Activated CD8-positive, alpha-beta memory T cell treated with anti-CD3 and anti-CD28 coated beads for 1 hour (primary cell): ENCODE measurements around the gene OPRD1.
"Not testable (repeated sequence)": the region's sequence is repeated elsewhere in the genome, so short reads cannot be mapped to it uniquely, and the experiment has no call there.

ENCODE experiments used
- DNase-seq, 2 donors: peaks; one replicate each; pipeline ENCODE4 v3.0.0-alpha.2; 2020; ENCODE audit warnings: low read depth in 1 of 2; ENCODE audit errors: extremely low read depth in 1 of 2

OPRD1 gene

DNA sequence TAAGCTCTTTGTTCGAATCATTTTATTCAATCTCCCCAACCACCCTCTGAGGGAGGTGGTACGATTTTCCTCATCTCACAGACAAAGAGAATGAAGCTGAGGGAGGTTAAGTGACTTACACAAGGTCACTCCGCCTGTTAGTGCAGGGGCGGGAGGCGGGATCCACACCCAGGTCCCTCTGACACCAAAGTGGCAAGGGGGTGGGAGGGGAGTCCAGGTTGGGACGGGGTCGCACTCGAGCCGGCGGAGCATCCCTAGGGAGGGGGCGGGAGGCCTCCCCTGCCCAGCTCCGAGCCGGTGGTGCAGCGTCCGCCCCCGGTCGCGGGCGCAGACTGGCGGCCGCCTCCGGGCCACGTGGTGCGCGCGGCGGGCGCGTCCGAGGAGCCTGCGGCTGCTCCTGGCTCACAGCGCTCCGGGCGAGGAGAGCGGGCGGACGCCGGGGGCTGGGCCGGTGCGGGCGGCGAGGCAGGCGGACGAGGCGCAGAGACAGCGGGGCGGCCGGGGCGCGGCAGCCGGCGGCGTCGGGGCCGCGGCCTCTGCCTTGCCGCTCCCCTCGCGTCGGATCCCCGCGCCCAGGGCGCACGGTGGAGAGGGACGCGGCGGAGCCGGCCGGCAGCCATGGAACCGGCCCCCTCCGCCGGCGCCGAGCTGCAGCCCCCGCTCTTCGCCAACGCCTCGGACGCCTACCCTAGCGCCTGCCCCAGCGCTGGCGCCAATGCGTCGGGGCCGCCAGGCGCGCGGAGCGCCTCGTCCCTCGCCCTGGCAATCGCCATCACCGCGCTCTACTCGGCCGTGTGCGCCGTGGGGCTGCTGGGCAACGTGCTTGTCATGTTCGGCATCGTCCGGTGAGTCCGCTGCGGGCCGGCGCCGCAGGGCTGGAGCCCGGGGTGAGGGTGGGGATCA is at the start of gene OPRD1:
TSS of gene OPRD1 (plus strand) at position 405 of the 903 bp plus-strand sequence. CDS start at position 619, 214 bp downstream.
- no peak for DNase-seq

DNA sequence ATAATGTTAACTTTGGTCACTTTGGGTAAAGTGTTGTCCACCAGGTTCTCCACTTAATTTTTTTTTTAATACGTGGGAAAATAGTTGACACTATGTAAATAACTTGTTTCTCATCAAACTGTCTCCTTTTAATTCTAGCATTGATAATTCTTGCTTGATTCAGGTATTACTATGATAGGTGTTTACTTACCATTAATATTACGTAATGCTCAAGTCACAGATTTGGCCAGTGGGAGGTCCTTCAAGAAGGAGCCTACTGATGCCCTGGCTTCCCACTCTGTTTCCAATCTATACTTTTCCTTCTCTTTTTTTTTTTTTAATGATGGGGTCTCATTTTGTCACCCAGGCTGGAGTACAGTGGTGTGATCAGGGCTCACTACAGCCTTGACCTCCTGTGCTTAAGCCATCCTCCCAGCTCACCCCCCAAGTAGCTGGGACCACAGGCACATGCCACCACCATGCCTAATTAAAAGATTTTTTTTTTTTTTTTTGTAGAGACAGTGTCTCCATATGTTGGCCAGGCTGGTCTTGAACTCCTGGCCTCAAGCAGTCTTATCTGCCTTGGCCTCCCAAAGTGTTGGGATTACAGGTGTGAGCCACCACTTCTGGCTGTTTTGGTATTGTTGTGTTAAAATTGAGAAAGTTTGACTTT is 45.3 kb upstream of the OPRD1 start:
- no peak for DNase-seq

DNA sequence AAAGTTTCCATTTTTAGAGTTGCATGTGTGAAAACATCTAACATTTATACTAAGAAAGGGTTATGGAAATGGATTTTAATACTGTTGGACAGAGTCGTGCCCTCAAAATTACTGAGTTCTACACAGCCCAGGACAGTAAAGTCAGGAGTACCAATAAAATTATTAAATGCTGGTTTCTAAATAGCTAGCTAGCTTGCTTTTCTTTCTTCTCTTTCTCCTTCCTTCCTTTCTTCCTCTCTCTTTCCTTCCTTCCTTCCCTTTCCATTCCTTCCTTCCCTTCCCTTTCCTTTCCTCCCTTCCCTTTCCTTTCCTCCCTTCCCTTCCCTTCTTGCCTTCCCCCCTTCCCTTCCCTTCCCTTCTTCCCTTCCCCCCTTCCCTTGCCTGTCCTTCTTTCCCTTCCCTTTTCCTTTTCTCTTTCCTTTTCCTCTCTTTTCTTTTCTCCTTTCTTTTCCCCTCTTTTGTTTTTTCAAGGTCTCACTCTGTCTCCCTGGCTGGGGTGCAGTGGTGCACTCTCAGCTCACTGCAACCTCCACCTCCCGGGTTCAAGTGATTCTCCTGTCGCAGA is 41.3 kb upstream of the OPRD1 start:
- DNase-seq, result no peak

DNA sequence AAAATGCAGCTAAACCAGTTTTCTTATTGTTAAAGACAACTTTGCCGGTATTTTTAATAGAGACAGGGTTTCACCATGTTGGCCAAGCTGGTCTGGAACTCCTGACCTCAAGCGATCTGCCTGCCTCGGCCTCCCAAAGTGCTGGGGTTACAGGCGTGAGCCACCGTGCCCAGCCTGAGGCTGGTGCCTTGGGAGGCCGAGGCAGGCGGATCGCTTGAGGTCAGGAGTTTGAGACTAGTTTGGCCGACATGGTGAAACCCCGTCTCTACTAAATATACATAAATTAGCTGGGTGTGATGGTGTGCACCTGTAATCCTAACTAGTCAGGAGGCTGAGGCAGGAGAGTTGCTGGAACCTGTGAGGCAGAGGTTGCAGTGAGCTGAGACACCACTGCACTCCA is 40.0 kb upstream of the OPRD1 start:
- DNase-seq, result not testable (repeated sequence)

DNA sequence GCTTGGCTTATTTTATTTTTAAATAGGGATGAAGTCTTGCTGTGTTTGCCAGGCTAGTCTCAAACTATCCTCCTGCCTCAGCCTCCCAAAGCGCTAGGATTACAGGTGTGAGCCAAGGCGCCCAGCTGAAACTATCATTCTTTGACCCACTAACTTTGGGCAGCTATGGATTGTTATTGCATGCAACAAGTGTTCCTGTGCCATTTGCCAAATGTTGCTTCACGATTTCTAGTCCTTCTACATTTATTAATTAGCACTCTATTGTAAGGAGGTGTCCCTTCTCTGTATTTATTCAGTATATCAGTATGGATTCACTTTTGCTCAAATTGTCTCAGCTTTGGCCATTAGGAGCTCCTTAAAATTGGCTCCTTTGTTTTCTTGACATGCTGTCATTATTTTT is 38.9 kb upstream of the OPRD1 start:
- DNase-seq, result no peak

DNA sequence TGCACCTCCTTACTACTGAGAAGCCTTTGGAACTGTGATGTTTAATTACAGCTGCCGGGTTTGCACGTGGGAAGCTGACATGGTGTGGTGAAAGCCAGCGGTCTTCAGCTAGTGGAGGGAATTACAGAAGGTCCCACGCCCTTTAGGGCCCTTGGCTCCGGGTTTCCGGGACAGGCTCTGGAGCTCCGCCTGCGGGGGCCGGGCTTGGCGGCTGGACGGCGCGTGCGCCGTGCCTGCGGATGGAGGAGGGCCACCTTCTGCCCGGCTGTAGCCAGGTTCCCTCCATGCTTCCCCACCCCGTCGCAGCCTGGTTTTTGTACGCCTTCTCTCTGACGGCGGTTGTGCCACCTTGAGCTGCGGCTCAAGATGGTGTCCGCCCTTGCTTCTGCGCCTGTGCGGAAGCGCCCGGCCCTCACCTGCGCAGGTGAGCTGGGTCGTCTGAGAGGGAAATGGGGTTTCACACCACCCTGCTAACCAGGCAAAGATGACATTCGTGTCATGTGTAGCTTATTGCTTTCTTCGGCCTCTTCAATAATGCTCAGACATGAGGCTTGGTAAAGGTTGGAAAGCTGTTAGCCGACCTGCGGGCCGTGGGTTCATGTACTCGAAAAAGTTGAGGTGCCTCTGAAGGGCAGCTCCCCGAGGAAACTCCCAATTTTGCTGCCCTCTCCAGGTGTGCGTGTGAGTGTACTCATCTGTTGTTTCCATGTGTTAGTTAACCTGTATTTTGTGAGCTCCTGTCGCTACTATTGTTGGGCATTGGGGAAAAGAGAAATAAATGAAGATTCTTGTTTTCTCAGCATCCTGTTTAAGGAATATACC is 36.6 kb upstream of the OPRD1 start:
- DNase-seq, result peak; percentile 31 to 49

DNA sequence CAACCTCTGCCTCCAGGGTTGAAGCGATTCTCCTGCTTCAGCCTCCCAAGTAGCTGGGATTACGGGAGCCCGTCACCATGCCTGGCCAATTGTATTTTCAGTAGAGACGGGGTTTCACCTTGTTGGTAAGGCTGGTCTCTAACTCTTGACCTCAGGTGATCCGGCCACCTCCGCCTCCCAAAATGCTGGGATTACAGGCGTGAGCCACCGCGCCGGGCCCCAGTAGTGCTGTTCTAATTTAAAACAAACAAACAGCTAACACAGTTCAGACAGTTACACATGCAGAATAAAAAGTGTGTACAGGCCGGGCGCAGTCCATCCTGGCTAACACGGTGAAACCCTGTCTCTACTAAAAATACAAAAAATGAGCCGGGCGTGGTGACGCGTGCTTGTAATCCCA is 35.6 kb upstream of the OPRD1 start:
- DNase-seq, result no peak

DNA sequence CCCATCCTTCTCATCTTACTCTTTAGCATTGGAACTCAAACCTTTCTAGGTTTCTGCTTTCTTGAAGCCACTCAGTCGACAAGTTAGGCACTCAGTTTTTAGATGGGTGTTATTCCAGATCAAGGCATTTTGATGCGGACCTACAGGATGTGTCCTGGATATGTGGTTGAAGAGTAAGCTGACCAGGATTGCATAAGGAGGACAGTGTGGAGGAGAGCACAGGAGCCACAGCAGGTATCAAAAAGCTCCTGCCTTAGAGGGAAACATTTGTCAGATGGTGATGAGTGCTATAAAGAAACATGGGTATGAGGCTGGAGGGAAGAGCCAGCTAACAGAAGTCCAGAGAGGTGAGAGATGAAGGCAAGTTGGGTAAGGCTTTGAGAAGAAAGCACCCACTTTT is 33.9 kb upstream of the OPRD1 start:
- no peak for DNase-seq

DNA sequence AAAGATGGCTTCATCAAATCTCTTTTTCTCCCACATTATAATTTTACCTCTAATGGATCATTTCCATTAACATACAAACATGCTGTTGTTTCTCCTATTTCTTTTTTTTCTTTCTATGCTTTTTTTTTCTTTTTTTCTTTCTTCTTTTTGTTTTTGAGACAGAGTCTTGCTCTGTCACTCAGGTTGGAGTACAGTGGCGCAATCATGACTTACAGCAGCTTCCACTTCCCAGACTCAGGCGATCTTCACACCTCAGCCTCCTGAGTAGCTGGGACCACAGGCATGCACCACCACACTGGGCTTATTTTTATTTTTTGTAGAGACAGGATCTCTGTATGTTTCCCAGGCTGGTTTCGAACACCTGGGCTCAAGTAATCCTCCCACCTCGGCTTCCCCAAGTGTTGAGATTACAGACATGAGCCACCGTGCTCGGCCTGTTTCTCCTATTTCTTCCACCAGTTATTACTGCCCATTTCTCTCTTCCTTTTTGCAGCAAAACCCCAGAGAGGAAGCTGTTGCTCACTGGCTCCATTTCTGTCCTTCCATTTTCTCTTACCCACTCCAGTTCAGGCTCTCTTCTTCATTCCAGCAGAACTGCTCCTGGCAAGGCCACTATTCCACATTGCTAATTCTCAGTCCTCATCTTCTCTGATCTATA is 32.1 kb upstream of the OPRD1 start:
- no peak for DNase-seq

DNA sequence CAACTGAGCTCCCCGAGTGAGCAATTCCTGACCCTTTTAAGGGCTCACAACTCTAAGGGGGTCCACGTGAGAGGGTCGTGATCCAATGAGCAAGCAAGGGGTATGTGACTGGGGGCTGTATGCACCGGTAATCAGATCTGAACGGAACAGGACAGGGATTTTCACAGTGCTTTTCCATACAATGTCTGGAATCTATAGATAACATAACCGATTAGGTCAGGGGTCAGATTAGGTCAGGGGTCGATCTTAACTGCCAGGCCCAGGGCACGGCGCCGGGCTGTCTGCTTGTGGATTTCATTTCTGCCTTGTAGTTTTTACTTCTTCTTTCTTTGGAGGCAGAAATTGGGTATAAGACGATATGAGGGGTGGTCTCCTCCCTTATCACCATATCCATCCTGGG is 30.7 kb upstream of the OPRD1 start:
- DNase-seq, result no peak

DNA sequence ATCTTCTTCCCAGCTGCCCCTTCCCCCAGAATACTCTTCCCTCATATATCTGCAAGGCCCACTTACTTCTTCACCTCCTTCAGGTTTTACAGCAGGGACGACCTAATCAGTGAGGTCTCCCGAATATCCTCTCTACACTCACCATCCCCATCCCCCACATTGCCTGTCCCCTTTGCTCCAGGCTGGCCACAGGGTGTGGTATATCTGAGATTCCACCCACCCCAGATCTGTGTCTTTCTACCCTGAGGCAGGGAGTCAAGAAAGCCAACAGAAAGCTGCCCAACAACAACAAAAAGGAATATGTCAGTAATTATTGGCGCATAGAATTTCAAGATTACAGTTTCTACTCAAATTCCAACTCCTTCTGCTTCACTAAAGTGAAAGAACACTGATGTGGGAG is 30.0 kb upstream of the OPRD1 start:
- DNase-seq, result no peak

DNA sequence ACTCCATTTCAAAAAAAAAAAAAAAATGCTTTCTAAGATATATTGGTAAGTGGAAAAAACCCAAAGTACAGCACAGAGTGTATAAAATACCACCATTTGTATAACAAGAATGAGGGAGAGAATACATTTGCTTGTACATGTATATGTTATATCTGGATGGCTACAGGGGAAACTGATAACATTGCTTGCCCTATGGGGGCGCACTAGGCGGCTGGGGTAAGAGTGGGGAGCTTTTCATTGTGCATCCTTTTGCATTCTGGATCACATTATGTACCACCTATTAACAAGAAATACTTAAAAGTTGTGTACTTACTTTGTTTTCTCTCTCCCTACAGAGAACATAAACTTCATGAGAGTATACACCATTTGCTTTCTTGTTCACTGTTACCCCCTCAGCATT is 28.6 kb upstream of the OPRD1 start:
- DNase-seq, result no peak

DNA sequence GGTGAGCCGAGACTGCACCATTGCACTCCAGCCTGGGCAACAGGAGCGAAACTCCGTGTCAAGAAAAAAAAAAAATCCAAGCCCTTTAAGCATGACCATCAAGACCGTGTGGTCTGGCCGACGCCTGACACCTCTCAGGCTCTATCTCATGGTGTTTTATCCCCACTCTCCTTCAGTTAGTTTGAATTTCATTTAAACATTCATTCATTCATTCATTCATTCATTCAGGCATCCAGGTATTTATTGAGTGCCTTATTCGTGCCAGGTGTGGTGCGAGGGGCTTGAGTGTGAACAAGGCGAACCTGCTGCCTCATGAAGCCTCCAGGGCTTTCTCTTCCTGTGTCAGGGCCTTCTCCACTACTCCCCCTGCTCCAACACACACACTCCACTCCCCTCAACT is 22.6 kb upstream of the OPRD1 start:
- no peak for DNase-seq

DNA sequence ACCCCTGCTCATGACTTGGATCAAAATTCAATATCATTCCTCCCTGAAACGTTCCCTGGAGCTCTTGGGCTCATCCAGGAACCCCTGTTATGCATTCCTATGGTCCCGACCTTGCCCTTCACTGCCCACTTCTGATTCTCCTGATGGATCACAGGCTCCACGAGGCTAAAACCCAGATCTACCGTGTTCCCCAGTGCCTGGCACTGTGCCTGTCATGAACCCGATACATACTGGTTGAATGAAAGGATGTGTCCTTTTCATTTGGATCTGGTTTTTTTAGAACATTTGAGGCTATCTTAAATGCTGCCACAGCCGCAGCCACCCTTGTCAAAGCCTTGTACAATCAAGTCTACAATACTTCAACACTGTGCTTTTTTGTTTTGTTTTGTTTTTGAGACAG is 22.2 kb upstream of the OPRD1 start:
- no peak for DNase-seq

DNA sequence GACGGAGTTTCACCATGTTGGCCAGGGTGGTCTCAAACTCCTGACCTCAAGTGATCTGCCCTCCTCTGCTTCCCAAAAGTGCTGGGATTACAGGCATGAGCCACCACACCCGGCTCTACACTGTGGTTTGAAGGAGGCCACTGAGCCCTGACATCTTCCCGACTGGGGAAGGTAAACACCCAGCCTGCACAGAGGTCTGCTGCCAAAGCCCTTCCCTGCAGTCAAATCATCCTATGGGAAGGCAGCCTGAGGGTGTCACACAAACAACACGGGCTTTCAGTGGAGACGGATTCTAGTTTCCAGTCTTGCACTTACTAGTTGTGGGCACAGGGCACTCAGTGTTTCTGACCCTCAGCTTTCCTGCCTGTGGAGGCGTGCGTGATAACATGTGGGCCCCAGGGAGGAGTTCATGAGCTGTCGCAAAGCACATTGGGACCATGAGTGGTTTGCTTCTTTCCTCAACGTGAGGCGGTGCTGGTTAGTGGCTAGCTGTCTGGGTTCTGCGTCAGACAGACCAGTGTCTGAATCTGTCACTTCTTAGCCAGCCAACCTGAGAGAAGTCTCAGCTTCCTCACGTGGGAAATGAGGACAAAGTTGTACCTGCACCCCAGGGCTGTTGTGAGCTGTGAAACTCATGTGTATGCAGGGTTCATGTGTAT is 21.5 kb upstream of the OPRD1 start:
- DNase-seq, result no peak

DNA sequence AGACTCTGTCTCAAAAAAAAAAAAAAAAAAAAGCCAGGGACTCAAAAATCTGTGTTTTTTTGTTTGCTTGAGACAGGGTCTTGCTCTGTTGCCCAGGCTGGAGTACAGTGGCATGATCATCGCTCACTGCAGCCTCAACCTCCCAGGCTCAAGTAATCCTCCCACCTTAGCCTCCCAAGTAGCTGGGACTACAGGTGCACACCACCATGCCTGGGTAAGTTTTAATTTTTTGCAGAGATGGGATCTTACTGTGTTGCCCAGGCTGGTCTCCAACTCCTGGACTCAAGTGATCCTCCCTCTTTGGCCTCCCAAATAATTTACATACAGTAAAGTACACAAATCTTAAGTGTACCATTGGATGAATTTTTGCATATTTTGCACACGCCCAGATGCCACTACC is 20.0 kb upstream of the OPRD1 start:
- not testable (repeated sequence) for DNase-seq

DNA sequence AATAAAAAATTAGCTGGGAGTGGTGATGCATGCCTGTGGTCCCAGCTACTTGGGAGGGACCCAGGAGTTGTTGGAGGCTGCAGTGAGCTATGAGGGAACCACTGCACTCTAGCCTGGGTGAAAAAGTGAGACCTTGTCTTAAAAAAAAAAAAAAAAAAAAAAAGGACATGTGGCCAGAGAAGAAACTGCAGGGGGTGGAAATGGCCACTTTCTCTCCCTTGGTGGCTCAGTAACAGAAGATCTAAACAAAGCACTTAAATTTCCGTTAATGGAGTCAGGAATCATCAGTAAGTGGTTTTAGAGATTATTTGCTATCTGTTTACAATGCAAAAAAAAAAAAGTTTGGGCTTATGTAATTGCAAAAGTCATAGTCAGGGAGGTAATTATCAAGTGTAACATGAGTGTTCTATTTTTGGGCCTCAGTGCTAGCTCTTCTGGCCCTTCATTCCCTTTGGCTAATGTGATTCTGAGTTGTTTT is 19.3 kb upstream of the OPRD1 start:
- DNase-seq, result no peak

DNA sequence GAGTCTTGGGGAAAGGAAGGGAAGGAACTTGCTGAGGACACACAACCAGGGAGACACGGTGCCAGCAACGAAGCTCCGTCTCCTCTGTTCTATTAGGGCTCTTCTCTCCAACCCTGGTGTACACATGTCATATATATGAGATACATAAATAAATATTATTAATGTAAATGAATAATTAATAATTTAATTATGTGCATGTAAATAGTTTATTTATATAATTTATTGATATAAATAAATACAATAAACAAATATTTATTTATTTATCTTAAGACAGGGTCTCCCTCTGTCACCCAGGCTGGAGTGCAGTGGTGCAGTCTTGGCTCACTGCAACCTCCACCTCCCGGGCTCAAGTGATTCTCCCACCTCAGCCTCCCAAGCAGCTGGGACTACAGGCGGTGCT is 17.4 kb upstream of the OPRD1 start:
- not testable (repeated sequence) for DNase-seq

DNA sequence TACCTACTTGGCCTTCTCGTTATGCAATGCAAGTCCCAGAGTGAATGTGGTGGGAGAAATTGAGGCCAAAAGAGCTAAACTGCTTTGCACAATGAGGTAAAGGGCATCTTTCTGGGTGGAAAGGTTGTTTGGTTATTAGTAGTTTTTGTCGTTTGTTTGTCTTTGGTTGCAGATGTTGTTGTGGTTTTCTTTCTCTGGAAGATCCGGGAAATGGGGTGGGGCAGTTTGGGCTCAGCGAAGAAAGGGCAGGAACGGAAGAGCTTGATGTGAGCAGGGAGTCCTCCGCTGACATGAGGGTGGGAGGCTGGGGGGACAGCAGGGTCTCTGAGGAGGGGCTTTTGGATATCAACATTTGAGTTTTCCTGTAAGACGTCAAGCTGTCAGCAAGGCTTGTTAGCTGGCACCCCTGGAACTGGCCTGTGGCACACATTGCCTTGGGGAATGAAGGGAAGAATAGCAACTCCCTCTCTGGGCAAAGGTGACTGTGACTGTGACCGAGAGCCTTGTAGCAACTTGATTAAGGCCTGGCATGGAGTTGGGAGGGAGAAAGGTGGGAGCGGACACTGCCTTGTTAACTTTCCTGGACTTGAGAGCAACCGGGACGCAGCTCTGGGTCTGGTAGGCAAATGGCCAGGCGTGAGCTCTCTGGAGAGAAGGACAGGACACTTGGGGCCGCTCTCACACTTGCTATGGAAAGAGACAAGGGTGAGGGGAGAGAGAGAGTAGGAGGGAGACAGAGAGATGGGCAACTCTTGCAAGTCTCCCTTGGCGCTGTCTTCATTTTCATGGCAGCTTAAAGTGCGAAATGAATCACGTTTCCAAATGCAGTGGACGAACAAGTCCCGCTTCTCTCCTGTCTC is 15.4 kb upstream of the OPRD1 start:
- no peak for DNase-seq
